Caco-2 (cell line): ENCODE measurements around the gene OGFOD1. TPM values are rescaled to one million over a fixed set of nuclear protein-coding genes. Genes with fewer than 3 reads are reported as not detected.
A peak's percentile ranks its signal among the peaks of the same experiment; 100 is the strongest.

Source experiments
- BruUV-seq: library from RNA; stranded (reverse); fragments of 400-500 nt; replicated peaks from 2 replicates; lab custom pipeline; 2021; lab: Mats Ljungman, UMichigan
- CTCF ChIA-PET: fragments of 300-600 bp; sonication (Branson Sonifier 250); formaldehyde crosslinking; loops from one replicate; lab custom pipeline; 2022; ENCODE audit warnings: antibody characterized with exemption; lab: Charles Lee
- POLR2A ChIA-PET: fragments of 300-600 bp; sonication (Branson Sonifier 250); formaldehyde crosslinking; loops from one replicate; lab custom pipeline; 2022; ENCODE audit warnings: antibody characterized with exemption; lab: Charles Lee
- DNase-seq, 2 experiments: peaks; one replicate each; pipeline versions ENCODE4 v3.0.0 to v3.0.0-alpha.2; 2020 to 2022
- H3K27me3 ChIP-seq: replicated peaks from 2 replicates; pipeline ENCODE4 v1.6.0; 2011; ENCODE audit warnings: low read length; ENCODE audit not compliant: control insufficient read depth, insufficient read depth
- H3K36me3 ChIP-seq: 2 replicates; pipeline ENCODE4 v1.5.1; 2011; ENCODE audit warnings: low read length; ENCODE audit not compliant: control insufficient read depth, insufficient read depth
- H3K4me1 ChIP-seq: fragments of 250-450 bp; sonication (Bioruptor Pico); 2 replicates; pipeline ENCODE4 v1.5.1; 2020; ENCODE audit warnings: mild to moderate bottlenecking
- H3K4me3 ChIP-seq: 2 replicates; pipeline ENCODE4 v1.5.1; 2011; ENCODE audit warnings: low read depth, mild to moderate bottlenecking, control low read depth, low read length
- H3K9me3 ChIP-seq: fragments of 250-450 bp; sonication (Bioruptor Pico); 2 replicates; pipeline ENCODE4 v1.5.1; 2020; ENCODE audit warnings: mild to moderate bottlenecking, moderate library complexity
- H3K27ac Mint-ChIP-seq: one replicate; pipeline ENCODE4 v1.8.0; 2022; ENCODE audit warnings: mixed read lengths; ENCODE audit not compliant: unreplicated experiment
- H3K27me3 Mint-ChIP-seq: one replicate; pipeline ENCODE4 v1.8.0; 2022; ENCODE audit warnings: mixed read lengths; ENCODE audit not compliant: insufficient read depth, unreplicated experiment
- H3K36me3 Mint-ChIP-seq: one replicate; pipeline ENCODE4 v1.8.0; 2022; ENCODE audit warnings: mild to moderate bottlenecking, mixed read lengths; ENCODE audit not compliant: insufficient read depth, unreplicated experiment
- H3K4me1 Mint-ChIP-seq: one replicate; pipeline ENCODE4 v1.8.0; 2022; ENCODE audit warnings: low read depth, mixed read lengths; ENCODE audit not compliant: unreplicated experiment
- H3K4me3 Mint-ChIP-seq: one replicate; pipeline ENCODE4 v1.8.0; 2022; ENCODE audit warnings: mild to moderate bottlenecking, moderate library complexity, mixed read lengths; ENCODE audit not compliant: unreplicated experiment
- H3K9me3 Mint-ChIP-seq: one replicate; pipeline ENCODE4 v1.8.0; 2022; ENCODE audit warnings: mixed read lengths; ENCODE audit not compliant: unreplicated experiment
- intact Hi-C: fragments of 100-400 bp; cut with micrococcal nuclease; formaldehyde crosslinking; loops from one replicate; pipeline ENCODE4 v1.10.0; 2022; ENCODE audit not compliant: unreplicated experiment
- total RNA-seq: library from RNA; stranded (reverse); gene quantifications from 2 replicates; pipeline ENCODE4 v1.2.3, GENCODE V29; 2022
- TF ChIP-seq, protein P1 (sequence below), 2 experiments: fragments of 200-600 bp in 1 of 2; IDR thresholded peaks; 1 replicate in 1 of 2; 2 replicates in 1 of 2; pipeline versions ENCODE4 v1.5.1 to v1.8.0; 2011 to 2022; ENCODE audit warnings: antibody characterized with exemption in 1 of 2, control low read depth in 1 of 2, inconsistent platforms in 1 of 2, low read depth in 1 of 2, low read length in 1 of 2, mild to moderate bottlenecking in 1 of 2, moderate library complexity in 1 of 2; ENCODE audit not compliant: insufficient read depth in 1 of 2, severe bottlenecking in 1 of 2, unreplicated experiment in 1 of 2

OGFOD1 gene
- total RNA-seq, 1 experiment from 2014 or later = 79.0 TPM

DNA sequence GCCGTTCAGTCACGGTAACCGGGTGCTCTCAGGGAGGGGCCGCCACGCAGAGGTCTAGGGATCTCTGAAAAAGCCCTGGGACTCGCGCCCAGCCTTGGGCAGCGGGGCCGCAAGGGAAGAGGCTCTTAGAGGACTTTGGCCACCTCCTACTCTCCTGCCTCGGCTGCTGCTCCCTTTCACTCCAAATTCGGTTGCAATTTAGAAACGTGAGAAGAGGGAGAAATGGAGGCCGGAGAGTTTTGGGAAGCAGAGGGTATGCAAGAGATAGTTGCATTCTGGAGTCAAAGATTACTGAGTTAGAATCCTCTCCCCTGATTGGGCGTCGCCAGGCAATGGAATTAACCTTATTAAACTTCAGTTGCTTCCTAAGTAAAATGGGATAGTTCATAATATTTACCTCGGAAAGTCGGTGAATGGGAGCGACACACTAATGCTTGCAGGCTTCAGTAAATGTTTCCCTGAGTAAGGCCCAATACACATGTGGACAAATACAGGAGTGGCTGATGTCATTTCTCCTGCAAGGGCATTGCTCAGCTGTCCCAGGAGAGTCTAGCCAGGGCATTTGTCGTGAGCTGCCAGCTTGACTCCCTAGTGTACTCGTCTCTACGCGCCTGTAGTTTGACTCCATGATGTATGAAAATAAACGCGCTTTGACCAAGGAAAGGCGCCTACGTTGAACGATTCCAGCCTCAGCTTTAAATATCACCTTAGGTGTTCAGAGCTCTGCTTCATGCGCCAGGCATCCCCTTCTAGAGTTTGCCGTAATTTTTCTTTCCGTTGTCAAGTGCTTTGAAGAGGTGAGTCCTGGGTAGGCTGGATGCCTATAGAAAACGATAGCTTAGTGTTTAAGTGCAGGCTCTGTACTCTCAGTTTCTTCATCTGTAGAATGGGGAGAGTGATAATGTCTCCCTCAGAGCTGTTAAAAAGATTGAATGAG, 667 bp downstream of the OGFOD1 start:
- H3K36me3 ChIP-seq = no peaks in the 10 kb centered on the region
- no peaks in the 10 kb centered on the region for H3K9me3 ChIP-seq
- H3K4me3 ChIP-seq = peak overlapping the region; percentile 62
- DNase-seq = peak; percentile 43 to 48
- Mint-ChIP-seq H3K27me3 (no peaks in the 10 kb centered on the region), H3K4me3 (peak overlapping the region; percentile 81), H3K9me3 (no peaks in the 10 kb centered on the region), H3K36me3 (peaks cover 50% of the 10 kb centered on the region), H3K4me1 (peaks cover 29% of the 10 kb centered on the region), H3K27ac (peak overlapping the region; percentile 90)
- peaks cover 29% of the 10 kb centered on the region for H3K4me1 ChIP-seq
- TSS peak; percentile 54 for BruUV-seq
- POLR2A ChIA-PET = interaction anchor here (0.5 to 1.0 kb wide), 6 partner anchors 8 to 412 kb away, joined by 3 to 6 read pairs (median 4); partner anchors contain the start of gene MT2A
- TF ChIP-seq, protein P1, sequence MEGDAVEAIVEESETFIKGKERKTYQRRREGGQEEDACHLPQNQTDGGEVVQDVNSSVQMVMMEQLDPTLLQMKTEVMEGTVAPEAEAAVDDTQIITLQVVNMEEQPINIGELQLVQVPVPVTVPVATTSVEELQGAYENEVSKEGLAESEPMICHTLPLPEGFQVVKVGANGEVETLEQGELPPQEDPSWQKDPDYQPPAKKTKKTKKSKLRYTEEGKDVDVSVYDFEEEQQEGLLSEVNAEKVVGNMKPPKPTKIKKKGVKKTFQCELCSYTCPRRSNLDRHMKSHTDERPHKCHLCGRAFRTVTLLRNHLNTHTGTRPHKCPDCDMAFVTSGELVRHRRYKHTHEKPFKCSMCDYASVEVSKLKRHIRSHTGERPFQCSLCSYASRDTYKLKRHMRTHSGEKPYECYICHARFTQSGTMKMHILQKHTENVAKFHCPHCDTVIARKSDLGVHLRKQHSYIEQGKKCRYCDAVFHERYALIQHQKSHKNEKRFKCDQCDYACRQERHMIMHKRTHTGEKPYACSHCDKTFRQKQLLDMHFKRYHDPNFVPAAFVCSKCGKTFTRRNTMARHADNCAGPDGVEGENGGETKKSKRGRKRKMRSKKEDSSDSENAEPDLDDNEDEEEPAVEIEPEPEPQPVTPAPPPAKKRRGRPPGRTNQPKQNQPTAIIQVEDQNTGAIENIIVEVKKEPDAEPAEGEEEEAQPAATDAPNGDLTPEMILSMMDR (IDR thresholded peaks at IDR 0.05; ENCODE audit: insufficient read depth in 1 of 2, low read depth in 1 of 2, low read length in 1 of 2, severe bottlenecking in 1 of 2, unreplicated experiment in 1 of 2) = no peak
- intact Hi-C loops = loop anchor here (1.0 kb wide), 2 partner anchors 27 to 41 kb away; partner anchors contain the start of gene AMFR
- CTCF ChIA-PET = interaction anchor here (0.6 to 1.0 kb wide), 5 partner anchors 42 to 250 kb away, joined by 4 to 7 read pairs (median 5); no protein-coding TSS in a partner anchor
- H3K27me3 ChIP-seq = no peaks in the 10 kb centered on the region

DNA sequence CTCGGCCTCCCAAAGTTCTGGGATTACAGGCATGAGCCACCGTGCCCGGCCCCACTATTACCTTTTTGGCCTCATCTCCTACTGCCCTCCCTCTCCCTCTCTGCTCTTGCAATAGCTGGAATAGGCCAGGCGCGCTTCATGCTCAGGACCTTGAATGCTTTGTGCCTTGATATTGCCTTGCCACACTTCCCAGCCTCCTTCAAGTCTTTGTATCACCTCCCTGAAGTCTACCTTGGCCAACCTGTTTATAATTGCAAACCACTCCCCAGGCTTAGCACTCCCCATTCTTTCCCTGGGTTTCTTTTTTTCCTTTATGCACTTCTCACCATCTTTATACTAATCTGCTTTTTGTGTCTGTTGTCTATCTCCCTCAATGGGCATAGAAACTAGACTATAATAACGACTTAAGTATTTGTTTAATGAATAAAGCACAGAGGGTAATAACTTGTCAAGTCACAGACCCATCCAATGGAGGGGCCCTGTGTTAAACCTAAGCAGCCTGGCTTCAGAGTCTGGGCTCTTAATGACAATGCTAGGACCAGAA, 6.6 kb downstream of the OGFOD1 start:
- no peak overlapping the region for H3K4me3 Mint-ChIP-seq
- intact Hi-C loops = no loop called here
- Histone ChIP-seq H3K27me3 (no peaks in the 10 kb centered on the region), H3K4me1 (no peaks in the 10 kb centered on the region), H3K36me3 (no peaks in the 10 kb centered on the region; the same call in 1 of the 2 replicates), H3K4me3 (no peak overlapping the region), H3K9me3 (no peaks in the 10 kb centered on the region)
- POLR2A ChIA-PET = no interaction called here
- BruUV-seq = no TSS peak
- CTCF ChIA-PET = no interaction called here
- H3K9me3 Mint-ChIP-seq = no peaks in the 10 kb centered on the region
- H3K4me1 Mint-ChIP-seq = no peaks in the 10 kb centered on the region
- peaks cover 84% of the 10 kb centered on the region for H3K36me3 Mint-ChIP-seq
- no peak overlapping the region for H3K27ac Mint-ChIP-seq
- H3K27me3 Mint-ChIP-seq = no peaks in the 10 kb centered on the region
- DNase-seq = no peak
- TF ChIP-seq, protein P1 (IDR thresholded peaks at IDR 0.05; ENCODE audit: insufficient read depth in 1 of 2, low read depth in 1 of 2, low read length in 1 of 2, severe bottlenecking in 1 of 2, unreplicated experiment in 1 of 2) = no peak

DNA sequence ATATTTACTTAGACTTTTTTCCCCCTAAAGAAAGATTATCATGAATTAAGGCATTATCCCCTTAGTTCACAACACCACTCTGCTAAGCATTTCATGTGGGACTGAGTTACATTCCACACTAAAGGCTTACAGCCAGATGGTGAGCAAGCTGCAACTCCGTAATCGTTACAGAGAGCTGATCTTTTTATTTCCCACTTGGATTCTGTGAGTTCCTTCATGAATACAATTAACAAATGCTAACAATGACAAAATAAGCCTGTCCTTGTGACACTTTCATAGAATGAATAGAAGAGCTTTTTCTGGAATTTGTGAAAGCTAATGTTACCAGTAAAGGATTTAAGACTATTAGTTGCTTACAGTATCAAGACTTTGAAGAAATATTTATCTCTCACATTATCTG, 8.7 kb downstream of the OGFOD1 start:
- Mint-ChIP-seq H3K27ac (no peak overlapping the region), H3K9me3 (no peaks in the 10 kb centered on the region), H3K27me3 (no peaks in the 10 kb centered on the region), H3K4me1 (no peaks in the 10 kb centered on the region), H3K4me3 (no peak overlapping the region), H3K36me3 (peaks cover 86% of the 10 kb centered on the region)
- Histone ChIP-seq H3K36me3 (no peaks in the 10 kb centered on the region; the same call in 1 of the 2 replicates), H3K27me3 (no peaks in the 10 kb centered on the region), H3K4me3 (no peak overlapping the region), H3K4me1 (no peaks in the 10 kb centered on the region), H3K9me3 (no peaks in the 10 kb centered on the region)
- POLR2A ChIA-PET = interaction anchor here (0.7 kb wide), 1 partner anchor 9 kb away, joined by 4 read pairs; the partner anchor contains the start of genes NUDT21 and OGFOD1
- BruUV-seq = no TSS peak
- CTCF ChIA-PET = no interaction called here
- intact Hi-C loops = no loop called here
- no peak for DNase-seq
- TF ChIP-seq, protein P1 (IDR thresholded peaks at IDR 0.05; ENCODE audit: insufficient read depth in 1 of 2, low read depth in 1 of 2, low read length in 1 of 2, severe bottlenecking in 1 of 2, unreplicated experiment in 1 of 2) = no peak
